Uterus (tissue), 2 donors: ENCODE measurements around the gene HTR3A.

Experiments used
- POLR2A ChIP-seq, 2 donors: fragments of 450-650 bp; IDR thresholded peaks; one replicate each; pipeline ENCODE4 v1.6.1; 2016; ENCODE audit warnings: antibody characterized with exemption in 2 of 2, mild to moderate bottlenecking in 1 of 2, moderate library complexity in 1 of 2
- TF ChIP-seq, protein P1 (sequence below), 4 experiments: fragments of 200-600 bp in 2 of 4; fragments of 450-650 bp in 2 of 4; sonication (generic) in 2 of 4; IDR thresholded peaks; one replicate each; pipeline ENCODE4 v1.5.1; 2016 to 2019; ENCODE audit warnings: antibody characterized with exemption in 4 of 4, mild to moderate bottlenecking in 2 of 4, moderate library complexity in 1 of 4

DNA sequence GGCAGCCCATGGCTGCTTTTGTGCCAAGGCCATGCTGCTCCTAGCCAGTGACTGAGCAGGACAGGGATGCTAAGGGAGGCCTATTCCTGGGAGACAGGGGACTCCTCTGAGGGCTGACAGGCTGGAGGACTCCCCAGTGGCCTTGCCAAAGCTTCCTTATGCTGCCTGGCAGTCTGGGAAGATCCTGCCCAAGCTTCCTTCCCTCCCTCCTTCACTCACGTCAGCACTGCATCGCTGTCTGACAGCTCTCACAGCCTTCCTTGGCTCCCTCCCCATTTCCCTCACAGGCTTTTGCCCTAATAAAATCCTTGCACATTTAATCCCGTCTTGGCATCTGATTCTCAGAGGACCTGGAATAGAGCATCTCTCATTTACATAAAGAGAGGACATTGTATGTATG is 26.5 kb downstream of the HTR3A start:
- TF ChIP-seq, protein P1, sequence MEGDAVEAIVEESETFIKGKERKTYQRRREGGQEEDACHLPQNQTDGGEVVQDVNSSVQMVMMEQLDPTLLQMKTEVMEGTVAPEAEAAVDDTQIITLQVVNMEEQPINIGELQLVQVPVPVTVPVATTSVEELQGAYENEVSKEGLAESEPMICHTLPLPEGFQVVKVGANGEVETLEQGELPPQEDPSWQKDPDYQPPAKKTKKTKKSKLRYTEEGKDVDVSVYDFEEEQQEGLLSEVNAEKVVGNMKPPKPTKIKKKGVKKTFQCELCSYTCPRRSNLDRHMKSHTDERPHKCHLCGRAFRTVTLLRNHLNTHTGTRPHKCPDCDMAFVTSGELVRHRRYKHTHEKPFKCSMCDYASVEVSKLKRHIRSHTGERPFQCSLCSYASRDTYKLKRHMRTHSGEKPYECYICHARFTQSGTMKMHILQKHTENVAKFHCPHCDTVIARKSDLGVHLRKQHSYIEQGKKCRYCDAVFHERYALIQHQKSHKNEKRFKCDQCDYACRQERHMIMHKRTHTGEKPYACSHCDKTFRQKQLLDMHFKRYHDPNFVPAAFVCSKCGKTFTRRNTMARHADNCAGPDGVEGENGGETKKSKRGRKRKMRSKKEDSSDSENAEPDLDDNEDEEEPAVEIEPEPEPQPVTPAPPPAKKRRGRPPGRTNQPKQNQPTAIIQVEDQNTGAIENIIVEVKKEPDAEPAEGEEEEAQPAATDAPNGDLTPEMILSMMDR (IDR thresholded peaks at IDR 0.05), result no peak
- no peak for TF ChIP-seq POLR2A (IDR thresholded peaks at IDR 0.05)
